ENCODE data around the gene ZC2HC1C.

GRCh38 chr14:75125617-75126016, 56.2 kb downstream of the ZC2HC1C start:
- TF ChIP-seq CTCF (IDR thresholded peaks at IDR 0.05; ENCODE audit: insufficient read depth, low read depth, low read length), result no peak
- no peak for TF ChIP-seq EZH2 (IDR thresholded peaks at IDR 0.05; ENCODE audit: insufficient read depth, low read length)

Data from astrocyte (in vitro differentiated cells and primary cell).